Endometrial microvascular endothelial cells (primary cell): ENCODE data around the gene IL1RAPL2. TPM values are rescaled to one million over a fixed set of nuclear protein-coding genes. Genes with fewer than 3 reads are reported as not detected.
"Not testable (repeated sequence)": the region's sequence is repeated elsewhere in the genome, so short reads cannot be mapped to it uniquely, and the experiment has no call there.

Experiments used
- in situ Hi-C: cut with HindIII; loops from 2 replicates; pipeline ENCODE4 v1.10.0; 2017; ENCODE audit warnings: low sequenced_read_pairs, low pct_unique_long_range_greater_than_20kb; ENCODE audit errors: inconsistent ontology term
- total RNA-seq: library from RNA; depleted of rRNA; stranded (reverse); fragments of >200 nt; gene quantifications from one replicate; pipeline ENCODE4 v1.2.3, GENCODE V29; 2015; ENCODE audit errors: inconsistent ontology term

The IL1RAPL2 gene
- total RNA-seq, 1 donor from 2014 or later: not detected

DNA sequence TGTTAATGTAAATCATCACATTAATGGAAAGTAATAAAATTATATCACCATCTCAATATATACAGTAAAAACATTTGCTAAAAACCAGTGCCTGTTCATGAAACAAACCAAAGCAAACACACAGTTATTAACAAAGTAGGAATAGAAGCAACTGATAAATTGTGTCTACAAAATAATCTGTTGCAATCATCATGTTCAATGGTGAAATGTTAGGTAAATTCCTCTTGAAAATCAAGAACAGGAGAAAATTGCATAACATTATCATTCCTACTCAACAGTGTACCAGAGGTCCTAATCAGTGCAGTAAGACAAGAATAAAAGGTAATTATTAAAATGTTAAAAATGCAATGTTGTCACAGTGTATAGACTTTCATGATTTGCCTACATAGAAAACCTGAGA, 402.2 kb downstream of the IL1RAPL2 start:
- in situ Hi-C loops: no loop called here

DNA sequence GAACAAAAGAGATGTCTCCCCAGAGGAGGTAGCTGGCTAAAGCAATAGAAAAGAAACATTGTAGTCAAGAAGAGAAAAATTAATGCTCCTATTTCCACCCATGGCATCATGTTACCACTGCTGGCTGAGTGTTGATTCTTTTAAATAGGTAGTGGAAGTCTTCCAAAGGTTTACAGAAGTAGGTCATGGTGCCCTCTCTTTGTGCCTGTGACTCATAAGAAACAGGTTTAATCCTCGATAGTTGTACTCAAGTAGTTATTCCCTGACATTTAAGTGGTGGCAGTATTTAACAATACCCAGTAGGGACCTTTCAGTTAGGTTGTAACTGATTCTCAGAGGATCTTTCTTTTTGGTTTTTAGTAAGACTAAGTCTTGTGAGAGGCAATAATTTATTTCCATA, 406.7 kb downstream of the IL1RAPL2 start:
- in situ Hi-C loops: no loop called here

DNA sequence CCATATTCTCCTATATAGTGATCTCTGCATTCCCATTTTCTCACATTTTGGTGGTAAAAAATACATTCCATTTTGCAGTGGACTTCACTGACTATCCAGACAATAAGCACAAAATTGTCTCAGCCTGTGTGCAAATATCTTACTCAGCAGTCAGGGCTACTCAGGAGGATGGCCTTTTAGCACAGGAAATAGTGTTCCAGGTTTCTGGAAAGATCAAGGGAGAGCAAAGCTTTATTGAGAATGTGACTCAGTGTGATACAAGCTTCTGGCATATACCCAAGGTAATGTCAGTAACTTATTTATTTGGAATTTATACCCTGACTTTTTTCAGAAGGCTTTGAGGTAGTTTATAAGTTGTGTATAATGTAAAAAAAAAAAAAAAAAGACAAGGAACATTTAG, 421.1 kb downstream of the IL1RAPL2 start:
- in situ Hi-C loops: no loop called here

DNA sequence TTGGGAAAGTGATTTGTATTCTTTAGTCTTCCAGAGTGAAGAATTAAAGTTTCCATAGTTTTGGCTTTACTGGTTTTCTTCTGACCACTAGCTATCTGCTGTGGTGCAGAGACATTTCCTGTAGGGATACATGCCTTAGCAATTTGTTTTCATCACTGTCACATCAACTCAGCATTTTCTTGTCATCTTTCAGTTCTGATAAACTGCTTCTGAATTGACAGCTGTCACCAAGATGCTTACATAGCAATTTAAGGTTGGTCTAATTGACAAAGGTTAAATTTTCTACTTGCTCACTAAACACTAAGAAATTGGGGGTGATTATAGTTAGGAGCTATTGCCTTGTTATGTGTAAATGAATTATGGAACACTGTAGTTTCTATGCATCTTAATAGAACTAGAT, 422.0 kb downstream of the IL1RAPL2 start:
- in situ Hi-C loops: no loop called here

DNA sequence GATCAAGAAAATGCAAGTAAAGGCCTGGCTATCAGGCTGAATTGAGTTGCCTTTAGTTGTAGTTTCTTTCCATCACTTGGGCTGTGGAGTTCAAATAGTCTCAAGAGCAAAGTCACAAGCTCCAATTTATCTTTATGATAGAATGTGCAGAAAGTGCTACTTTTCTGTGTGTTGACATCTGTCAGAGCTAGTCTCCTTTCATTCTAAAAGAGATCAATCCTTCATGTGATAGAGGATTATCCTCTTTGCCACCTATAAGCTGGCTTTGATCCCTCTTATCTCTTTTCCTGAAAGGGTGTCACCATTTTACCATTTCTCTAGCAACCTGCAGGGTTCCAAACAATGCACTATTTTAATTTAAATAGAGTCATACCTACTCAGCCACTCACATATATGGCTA, 429.5 kb downstream of the IL1RAPL2 start:
- in situ Hi-C loops: no loop called here

DNA sequence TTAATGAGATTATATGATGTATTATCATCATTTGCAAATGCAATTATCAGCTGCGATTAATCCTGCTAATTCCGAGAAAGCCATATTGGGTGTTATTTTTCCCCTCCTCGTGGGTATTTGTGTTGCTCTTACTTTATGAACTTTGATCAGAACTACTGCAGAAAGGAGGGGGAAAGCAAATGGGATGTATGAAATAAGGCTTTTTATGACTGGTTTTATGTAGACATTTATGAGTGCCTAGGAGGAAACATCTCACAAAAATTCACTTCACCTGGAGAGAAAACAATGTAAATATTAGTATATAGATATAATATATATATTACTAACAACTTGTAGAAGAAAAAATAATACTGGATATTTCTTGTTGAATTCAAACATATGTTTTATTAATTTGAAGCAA, 440.1 kb downstream of the IL1RAPL2 start:
- in situ Hi-C loops: no loop called here

DNA sequence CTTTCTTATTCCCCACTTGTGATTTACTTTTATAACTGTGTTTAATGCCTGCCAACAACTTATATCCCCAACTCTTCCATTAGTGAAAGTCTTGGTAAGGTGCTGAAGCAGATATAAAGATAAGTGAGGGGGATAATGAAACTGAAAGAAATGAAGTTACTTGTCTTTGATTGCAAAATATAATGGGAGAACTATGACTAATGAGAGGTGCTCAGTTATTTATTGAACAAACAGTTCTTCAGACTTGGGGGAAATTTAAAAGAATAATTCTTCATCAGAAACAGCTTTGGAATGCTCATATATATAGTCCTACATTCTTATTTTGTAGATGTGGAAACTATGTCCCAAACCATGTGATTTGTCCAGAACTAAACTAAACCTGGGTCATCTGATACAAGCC, 441.0 kb downstream of the IL1RAPL2 start:
- in situ Hi-C loops: no loop called here

DNA sequence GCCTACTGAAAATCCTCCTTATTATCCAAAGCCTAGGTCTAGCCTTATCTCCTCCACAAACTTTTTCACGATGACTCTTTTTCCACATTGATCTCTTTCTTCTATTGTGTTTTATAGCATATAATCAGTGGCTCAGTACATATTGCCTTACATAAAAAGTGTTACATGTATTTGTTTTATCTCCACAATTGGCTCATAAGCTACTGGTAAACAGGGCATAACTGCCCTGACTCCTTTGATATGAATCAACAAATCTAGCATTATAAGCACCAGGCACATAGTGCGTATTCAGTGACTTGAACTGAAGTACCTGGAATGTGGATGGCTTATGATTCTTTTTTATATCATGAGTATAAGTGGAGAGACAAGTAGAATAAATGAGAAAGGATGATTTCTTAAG, 447.7 kb downstream of the IL1RAPL2 start:
- in situ Hi-C loops: no loop called here

DNA sequence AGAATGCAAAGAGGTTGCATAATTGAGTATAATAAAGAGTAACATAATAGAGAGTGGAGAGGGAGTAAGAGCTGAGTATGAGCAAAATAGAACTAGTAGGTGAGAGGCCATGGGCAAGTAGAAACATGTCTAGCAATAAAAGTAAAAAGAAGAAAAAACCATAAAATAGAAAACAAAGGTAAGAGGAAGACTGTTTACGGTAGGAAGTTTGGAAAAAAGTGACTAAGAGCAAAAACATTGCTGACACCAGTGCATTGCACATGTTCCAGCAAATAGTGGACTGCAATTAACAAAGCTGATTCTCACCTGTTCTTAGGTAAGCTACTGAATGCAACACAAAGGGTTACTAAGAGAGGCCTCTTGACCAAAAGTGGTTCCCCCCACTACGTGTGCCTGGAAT, 451.6 kb downstream of the IL1RAPL2 start:
- in situ Hi-C loops: no loop called here

DNA sequence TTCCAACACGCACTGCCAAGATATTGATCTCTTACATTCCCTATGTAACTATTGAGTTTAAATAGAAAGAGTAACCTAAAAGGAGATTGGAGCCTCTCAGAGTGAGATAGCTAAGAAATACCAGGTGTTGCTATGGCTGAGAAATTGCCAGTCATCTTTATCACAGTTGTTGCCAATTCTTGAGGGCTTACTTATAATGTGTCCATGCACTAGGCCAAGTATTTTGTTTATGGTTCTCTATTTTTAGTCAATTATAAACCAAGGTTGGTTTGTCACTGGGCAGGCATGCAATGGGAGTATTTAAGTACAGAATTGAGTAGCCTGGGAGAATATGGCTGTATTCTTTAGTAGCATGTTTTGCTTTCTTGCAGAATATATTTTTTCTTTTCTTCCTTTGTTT, 452.9 kb downstream of the IL1RAPL2 start:
- in situ Hi-C loops: no loop called here

DNA sequence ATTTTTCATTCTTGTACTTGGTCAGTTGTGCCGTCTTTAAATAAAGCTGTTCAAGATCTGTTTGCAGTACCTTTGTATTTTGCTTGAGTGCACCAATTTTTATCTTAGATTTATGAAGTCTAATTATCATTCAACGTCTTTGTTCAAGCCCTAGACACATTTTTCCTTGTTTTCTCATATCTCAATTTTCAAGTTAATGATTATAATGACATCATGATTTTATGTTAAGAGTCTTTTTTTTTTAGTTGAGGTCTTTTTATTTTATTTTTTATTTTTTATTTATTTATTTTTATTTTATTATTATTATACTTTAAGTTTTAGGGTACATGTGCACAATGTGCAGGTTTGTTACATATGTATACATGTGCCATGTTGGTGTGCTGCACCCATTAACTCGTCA, 463.0 kb downstream of the IL1RAPL2 start:
- in situ Hi-C loops: not testable (repeated sequence)

DNA sequence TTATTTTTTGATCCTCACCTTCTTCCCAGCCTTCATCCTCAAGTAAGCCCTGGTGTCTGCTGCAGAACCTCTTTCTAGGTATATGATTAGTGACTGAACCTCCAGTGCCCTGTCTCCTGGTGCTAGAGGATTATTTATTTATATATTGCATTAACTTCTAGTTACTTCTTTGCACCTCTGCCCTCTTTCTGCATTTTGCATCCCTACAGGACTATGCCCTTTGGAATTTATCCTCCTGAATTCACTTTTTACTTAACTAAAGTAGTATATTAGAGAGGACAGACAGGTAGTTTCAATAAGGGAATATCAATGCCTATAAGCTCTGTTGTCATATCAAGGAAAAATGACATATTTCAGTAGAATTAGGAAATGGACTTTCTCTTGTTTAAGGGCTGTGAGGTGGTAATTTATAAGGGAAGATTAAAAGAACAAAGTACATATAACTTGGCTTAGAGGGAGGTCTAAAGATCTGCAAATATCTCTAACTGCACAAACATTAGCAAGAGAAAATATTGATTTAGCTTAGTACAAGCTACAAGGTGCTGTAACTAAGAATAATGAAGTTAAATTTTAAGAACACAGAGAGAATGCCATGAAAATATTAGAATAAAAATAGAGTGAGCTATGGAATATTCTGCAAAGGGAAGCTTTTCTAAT, 472.8 kb downstream of the IL1RAPL2 start:
- in situ Hi-C loops: no loop called here

DNA sequence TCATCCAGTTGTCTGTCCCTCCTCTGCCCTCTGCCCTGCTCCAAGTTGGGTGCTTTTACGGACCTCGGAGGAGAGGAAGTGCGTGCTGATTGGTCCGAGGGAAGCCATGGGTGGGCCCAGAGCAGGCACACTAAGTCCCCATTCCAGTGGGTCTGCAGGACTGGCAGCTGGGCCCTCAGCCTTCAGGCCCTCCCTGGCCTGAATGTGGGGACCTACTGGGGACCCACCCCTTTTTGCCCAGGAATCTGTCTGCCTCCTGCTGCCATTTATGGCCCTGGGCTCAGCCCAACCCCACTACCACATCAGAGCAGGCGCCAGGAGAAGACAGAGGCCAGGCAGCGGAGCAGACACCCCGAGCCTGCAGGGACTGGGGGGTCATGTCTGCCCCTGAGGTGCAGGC, 484.9 kb downstream of the IL1RAPL2 start:
- in situ Hi-C loops: no loop called here

DNA sequence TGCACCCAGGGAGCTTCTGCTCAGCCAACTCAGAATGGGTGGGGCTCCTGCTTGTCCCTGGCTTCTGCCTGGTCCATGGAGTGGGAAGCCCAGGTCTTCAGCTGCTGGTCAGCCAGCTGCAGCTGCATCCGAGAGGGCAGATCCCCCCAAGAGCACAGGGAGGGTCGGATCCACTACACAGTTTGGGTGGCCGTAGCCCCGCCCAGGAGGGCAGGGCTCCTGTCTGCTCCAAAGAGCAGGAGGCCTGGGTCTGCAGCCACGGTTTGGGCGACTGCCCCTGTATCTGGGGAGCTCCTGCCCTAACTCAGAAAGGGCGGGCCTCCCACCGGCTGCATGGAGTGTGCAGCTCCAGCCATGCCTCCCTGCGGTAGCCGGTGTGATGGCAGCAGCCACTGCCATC, 485.4 kb downstream of the IL1RAPL2 start:
- in situ Hi-C loops: no loop called here

DNA sequence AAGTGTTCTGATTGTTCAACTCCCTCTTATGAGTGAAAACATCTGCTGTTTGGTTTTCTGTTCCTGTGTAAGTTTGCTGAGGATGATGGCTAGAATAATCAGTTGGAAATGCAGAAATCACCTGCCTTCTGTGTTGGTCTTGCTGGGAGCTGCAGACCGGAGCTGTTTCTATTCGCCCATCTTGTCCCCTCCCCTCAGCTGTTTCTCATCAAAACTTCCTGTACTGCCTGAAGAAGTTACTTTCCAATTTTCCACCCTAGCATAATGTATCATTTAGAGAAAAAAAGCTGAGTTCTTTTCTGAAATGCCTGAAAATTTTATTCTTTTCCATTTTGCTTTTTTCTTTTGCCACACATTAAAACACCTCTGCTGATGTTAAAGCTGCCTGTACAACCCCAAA, 486.9 kb downstream of the IL1RAPL2 start:
- in situ Hi-C loops: no loop called here

DNA sequence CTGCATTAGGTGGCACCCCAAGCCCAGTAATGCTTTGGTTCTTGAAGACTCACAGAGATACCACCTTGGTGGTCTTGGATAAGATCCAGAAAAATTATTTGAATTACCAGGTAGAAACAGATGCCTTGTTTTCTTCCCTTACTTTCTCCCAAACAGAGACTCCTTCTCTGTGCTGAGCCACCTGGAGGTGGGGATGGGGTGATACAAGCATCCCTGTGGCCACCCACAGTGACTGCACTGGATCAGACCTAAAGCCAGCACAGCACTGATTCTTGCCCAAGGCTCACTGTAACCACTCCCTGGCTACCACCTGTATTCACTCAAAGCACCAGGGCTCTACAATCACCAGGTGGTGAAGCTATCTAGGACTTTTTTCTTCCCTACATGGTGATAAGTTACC, 497.7 kb downstream of the IL1RAPL2 start:
- in situ Hi-C loops: no loop called here

DNA sequence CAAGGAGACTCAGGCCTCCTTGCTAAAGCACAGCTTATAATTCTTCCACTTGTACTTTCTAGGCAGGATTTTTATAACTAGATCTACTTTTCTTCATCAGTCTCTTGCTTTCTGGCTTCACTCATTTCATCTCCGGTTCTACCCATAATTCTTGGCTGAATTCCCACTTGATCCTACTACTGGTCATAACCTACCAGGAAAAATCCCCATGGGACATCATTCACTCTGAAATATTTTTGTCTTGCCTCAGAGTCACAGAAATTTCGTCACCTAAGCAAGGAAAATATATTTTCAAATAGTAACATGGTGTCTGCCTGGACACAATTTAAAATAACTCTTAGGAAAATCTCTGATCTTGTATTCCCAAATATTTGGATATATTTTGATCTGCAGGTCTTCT, 532.2 kb downstream of the IL1RAPL2 start:
- in situ Hi-C loops: no loop called here

DNA sequence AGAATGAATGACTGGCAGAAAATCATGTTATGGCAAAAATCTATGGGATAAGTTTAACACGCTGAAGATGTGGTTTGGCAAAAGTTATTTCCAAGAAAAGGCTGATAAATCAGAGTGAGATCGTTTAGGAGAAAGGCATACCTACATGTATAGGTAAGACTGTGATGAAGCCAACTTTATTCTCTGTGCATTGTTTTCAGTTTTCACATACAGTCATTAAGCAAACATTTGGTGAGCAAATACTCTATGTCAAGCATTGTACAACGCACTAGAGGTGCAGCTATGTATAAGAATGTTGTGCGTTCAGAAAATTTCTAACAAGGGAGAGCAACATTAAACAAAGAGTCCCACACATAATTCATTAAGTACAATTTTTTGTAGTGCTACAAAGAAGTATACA, 532.8 kb downstream of the IL1RAPL2 start:
- in situ Hi-C loops: no loop called here

DNA sequence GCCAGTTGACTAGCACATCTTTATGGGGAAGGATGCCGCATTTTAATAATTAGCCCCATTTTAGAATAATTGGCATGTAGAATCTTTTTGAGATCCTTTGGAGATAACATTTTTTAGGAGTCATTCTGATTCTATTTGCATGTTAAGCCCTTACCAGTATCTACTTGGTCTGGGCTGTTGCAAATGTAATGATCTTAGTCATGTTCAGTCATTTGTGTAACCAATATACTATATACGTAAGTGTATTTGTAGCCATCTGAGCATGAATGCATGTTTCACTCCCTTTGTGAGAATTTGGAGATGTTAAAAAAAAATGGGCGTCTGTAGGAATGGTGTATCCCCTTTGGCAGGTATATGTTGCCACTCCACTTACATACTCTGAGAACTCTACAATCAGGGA, 535.4 kb downstream of the IL1RAPL2 start:
- in situ Hi-C loops: no loop called here

DNA sequence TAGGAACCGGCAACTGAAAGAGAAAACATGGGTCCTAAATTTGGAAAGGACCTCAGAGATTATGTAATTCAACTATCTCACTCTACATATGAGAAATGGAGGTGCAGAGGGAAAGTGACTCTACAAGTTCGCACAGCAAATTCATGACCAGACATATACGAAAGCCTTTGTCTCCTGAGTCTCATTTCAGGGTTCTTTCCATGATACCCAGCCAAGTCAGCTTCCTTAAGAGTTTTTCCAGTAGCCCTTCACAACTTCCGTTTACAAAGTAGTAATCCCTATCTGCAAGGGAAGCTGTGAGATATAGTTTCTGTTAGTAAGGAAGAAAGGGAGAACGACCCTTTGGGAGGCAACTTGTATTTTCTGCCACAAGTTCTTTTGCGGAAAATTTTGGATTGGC, 543.9 kb downstream of the IL1RAPL2 start:
- in situ Hi-C loops: no loop called here

DNA sequence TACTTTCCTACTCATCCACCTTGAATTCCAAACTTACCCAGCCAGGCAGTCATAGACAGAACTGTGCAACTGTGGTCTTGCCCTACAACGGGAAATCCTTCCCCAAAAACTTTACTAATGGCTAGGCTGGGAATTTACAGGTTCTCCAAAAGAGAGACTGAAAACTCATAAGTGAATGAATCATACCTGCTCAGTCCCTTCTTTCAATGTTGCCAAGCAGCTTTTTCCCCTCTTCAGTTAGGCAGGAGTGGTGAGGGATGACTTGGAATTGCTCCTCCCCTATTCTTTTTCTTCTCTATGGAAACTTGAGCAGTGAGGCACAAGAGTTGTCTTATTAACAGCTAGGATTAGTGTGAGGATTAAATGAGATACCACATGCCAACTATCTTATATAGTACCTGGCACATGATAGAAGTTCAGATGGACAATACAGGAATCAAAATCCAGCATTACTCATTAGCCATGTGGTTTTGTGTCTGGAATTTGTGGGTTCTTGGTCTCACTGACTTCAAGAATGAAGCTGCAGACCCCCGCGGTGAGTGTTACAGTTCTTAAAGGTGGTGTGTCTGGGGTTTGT, 548.6 kb downstream of the IL1RAPL2 start:
- in situ Hi-C loops: no loop called here
